ENCODE data around the gene MBP.

- TF ChIP-seq TARDBP (IDR thresholded peaks at IDR 0.05; ENCODE audit: borderline replicate concordance) (no peak), E4F1 (IDR thresholded peaks at IDR 0.05; ENCODE audit: borderline replicate concordance, partially characterized antibody) (no peak), FOXM1 (IDR thresholded peaks at IDR 0.05; ENCODE audit: low read depth, low read length) (no peak), POLR2A (IDR thresholded peaks at IDR 0.05; ENCODE audit: low read depth, low read length) (no peak), POLR2AphosphoS5 (IDR thresholded peaks at IDR 0.05; ENCODE audit: low read length) (no peak), CHD1 (IDR thresholded peaks at IDR 0.05; ENCODE audit: low read depth, low read length) (no peak), CTCF (IDR thresholded peaks at IDR 0.05 in 2 of 3, conservative IDR thresholded peaks at IDR 0.05 in 1 of 3; ENCODE audit: control insufficient read depth in 2 of 3, extremely low read depth in 1 of 3, insufficient read depth in 1 of 3, low read depth in 3 of 3, low read length in 3 of 3) (no peak), TBL1XR1 (IDR thresholded peaks at IDR 0.05; ENCODE audit: low read depth, low read length) (no peak), HDGF (IDR thresholded peaks at IDR 0.05) (no peak), SIX5 (IDR thresholded peaks at IDR 0.05; ENCODE audit: low read depth, low read length, severe bottlenecking) (no peak), SREBF1 (IDR thresholded peaks at IDR 0.05; ENCODE audit: low read length) (no peak), CREB1 (IDR thresholded peaks at IDR 0.05; ENCODE audit: low read depth) (no peak), TCF12 (IDR thresholded peaks at IDR 0.05; ENCODE audit: low read depth, low read length) (no peak)
- TF ChIP-seq, protein P1, sequence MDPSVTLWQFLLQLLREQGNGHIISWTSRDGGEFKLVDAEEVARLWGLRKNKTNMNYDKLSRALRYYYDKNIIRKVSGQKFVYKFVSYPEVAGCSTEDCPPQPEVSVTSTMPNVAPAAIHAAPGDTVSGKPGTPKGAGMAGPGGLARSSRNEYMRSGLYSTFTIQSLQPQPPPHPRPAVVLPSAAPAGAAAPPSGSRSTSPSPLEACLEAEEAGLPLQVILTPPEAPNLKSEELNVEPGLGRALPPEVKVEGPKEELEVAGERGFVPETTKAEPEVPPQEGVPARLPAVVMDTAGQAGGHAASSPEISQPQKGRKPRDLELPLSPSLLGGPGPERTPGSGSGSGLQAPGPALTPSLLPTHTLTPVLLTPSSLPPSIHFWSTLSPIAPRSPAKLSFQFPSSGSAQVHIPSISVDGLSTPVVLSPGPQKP (IDR thresholded peaks at IDR 0.05; ENCODE audit: low read depth, low read length) = no peak
These were observed 108.1 kb downstream of the MBP start for GRCh38 chr18:77024476-77024875.

All from GM12878 (cell line).